Measurements from ENCODE around the gene SLX4IP. TPM values are rescaled to one million over a fixed set of nuclear protein-coding genes. Genes with fewer than 3 reads are reported as not detected.

The SLX4IP gene
- polyA plus RNA-seq, 2 of the 4 experiments (the other 2 are of a cell fraction) = 3.4 to 7.5 TPM

DNA sequence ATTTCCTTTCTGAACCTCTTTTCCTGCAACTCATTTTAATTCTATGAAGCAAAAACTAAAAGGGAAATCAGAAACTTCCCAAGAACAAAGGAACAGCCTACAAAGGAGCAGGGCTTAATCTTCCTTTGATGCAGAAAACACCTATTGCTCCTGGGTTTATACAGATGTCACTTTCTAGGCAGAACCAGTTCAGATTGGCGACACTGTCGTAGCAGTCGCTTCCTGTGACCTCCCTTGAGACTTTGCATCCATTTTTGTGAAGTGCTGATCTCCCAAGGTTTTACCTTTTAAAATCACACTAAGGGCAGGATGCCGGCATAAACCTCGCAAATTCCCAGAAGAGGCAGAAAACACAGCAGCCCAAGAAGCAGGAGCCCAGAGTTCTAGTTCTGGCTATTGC is 198.6 kb downstream of the SLX4IP start:
- ChIA-PET CTCF (interaction anchor here (1.2 to 3.0 kb wide), 3 partner anchors 38 to 656 kb away, joined by 3 to 11 read pairs (median 7); no protein-coding TSS in a partner anchor), POLR2A (no interaction called here)
- no peaks in the 10 kb centered on the region for H3K9me3 ChIP-seq
- H3K27ac ChIP-seq = no peak overlapping the region
- ATAC-seq (peak in 1 of 2 experiments; percentile 3; a peak in 2 of 6 replicates), DNase-seq (ENCODE audit: low read depth in 1 of 2, low spot score in 1 of 2) (no peak), FAIRE-seq (no peak)
- no peak overlapping the region for H3K4me2 ChIP-seq
- TF ChIP-seq, protein P1, sequence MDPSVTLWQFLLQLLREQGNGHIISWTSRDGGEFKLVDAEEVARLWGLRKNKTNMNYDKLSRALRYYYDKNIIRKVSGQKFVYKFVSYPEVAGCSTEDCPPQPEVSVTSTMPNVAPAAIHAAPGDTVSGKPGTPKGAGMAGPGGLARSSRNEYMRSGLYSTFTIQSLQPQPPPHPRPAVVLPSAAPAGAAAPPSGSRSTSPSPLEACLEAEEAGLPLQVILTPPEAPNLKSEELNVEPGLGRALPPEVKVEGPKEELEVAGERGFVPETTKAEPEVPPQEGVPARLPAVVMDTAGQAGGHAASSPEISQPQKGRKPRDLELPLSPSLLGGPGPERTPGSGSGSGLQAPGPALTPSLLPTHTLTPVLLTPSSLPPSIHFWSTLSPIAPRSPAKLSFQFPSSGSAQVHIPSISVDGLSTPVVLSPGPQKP (IDR thresholded peaks at IDR 0.05; ENCODE audit: low read depth, low read length) = no peak
- no peak for TF ChIP-seq NPAS2 (CRISPR knock-in tag; IDR thresholded peaks at IDR 0.05; ENCODE audit: borderline replicate concordance)
- TF ChIP-seq CBX8 (IDR thresholded peaks at IDR 0.05) = no peak
- no peak for TF ChIP-seq ESRRA (IDR thresholded peaks at IDR 0.05; ENCODE audit: borderline replicate concordance, low read length)
- no peak for TF ChIP-seq MYC (IDR thresholded peaks at IDR 0.05; ENCODE audit: borderline replicate concordance, low read length)
- TF ChIP-seq EHF (CRISPR knock-in tag; IDR thresholded peaks at IDR 0.05) = no peak
- no peak for TF ChIP-seq MAZ (IDR thresholded peaks at IDR 0.05; ENCODE audit: borderline replicate concordance, low read depth, low read length)
- no peak for TF ChIP-seq NR3C1 (IDR thresholded peaks at IDR 0.05)
- TF ChIP-seq FOSB (CRISPR knock-in tag; IDR thresholded peaks at IDR 0.05) = no peak
- TF ChIP-seq RCOR1 (IDR thresholded peaks at IDR 0.05; ENCODE audit: low read depth, low read length) = no peak
- TF ChIP-seq NFE2L2 (conservative IDR thresholded peaks at IDR 0.05; ENCODE audit: low read length) = no peak
- TF ChIP-seq HEYL (CRISPR knock-in tag; IDR thresholded peaks at IDR 0.05) = no peak
- TF ChIP-seq, protein P2, sequence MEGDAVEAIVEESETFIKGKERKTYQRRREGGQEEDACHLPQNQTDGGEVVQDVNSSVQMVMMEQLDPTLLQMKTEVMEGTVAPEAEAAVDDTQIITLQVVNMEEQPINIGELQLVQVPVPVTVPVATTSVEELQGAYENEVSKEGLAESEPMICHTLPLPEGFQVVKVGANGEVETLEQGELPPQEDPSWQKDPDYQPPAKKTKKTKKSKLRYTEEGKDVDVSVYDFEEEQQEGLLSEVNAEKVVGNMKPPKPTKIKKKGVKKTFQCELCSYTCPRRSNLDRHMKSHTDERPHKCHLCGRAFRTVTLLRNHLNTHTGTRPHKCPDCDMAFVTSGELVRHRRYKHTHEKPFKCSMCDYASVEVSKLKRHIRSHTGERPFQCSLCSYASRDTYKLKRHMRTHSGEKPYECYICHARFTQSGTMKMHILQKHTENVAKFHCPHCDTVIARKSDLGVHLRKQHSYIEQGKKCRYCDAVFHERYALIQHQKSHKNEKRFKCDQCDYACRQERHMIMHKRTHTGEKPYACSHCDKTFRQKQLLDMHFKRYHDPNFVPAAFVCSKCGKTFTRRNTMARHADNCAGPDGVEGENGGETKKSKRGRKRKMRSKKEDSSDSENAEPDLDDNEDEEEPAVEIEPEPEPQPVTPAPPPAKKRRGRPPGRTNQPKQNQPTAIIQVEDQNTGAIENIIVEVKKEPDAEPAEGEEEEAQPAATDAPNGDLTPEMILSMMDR (IDR thresholded peaks at IDR 0.05) = no peak
- TF ChIP-seq TFCP2L1 (CRISPR knock-in tag; IDR thresholded peaks at IDR 0.05) = no peak
- TF ChIP-seq, protein P3, sequence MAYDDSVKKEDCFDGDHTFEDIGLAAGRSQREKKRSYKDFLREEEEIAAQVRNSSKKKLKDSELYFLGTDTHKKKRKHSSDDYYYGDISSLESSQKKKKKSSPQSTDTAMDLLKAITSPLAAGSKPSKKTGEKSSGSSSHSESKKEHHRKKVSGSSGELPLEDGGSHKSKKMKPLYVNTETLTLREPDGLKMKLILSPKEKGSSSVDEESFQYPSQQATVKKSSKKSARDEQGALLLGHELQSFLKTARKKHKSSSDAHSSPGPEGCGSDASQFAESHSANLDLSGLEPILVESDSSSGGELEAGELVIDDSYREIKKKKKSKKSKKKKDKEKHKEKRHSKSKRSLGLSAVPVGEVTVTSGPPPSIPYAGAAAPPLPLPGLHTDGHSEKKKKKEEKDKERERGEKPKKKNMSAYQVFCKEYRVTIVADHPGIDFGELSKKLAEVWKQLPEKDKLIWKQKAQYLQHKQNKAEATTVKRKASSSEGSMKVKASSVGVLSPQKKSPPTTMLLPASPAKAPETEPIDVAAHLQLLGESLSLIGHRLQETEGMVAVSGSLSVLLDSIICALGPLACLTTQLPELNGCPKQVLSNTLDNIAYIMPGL (CRISPR knock-in tag; IDR thresholded peaks at IDR 0.05; ENCODE audit: borderline replicate concordance) = no peak
- TF ChIP-seq CEBPB (IDR thresholded peaks at IDR 0.05) = no peak
- no peak for TF ChIP-seq JUN (IDR thresholded peaks at IDR 0.05)
- H3K4me1 ChIP-seq = peaks cover 40% of the 10 kb centered on the region
- 95% methylated on average over 5 of the region's 5 CpGs for WGBS (ENCODE audit: missing lambda C conversion rate)
- H3K4me3 ChIP-seq = no peak overlapping the region

DNA sequence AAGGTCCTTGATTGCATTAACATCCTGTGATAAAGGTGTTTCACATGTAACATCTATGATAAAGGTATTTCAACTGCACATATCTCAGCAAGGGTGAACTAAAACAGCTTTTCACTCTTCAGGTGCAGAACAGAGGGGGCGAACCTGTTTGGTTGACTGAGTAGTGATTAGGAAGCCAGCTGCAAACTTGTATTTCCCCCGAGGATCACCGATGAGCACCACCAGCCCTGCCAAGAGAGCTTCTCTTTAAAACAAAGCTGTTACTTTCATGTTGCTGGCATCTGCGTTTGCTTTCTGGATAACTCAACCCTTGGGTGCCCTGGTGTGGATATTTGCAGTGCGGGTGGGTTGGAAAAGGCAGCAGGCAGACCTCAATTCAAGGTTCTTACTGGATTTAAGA is 199.1 kb downstream of the SLX4IP start:
- H3K4me1 ChIP-seq = peaks cover 45% of the 10 kb centered on the region
- no peak for DNase-seq (ENCODE audit: low read depth in 1 of 2, low spot score in 1 of 2)
- POLR2A ChIA-PET = no interaction called here
- H3K4me3 ChIP-seq = no peak overlapping the region
- 75% methylated on average over 5 of the region's 5 CpGs for WGBS (ENCODE audit: missing lambda C conversion rate)
- H3K9me3 ChIP-seq = no peaks in the 10 kb centered on the region
- H3K4me2 ChIP-seq = no peak overlapping the region
- FAIRE-seq = no peak
- CTCF ChIA-PET = interaction anchor here (1.2 to 4.5 kb wide), 4 partner anchors 37 to 657 kb away, joined by 3 to 19 read pairs (median 5); no protein-coding TSS in a partner anchor
- H3K27ac ChIP-seq = no peak overlapping the region; a peak in 1 of 6 replicates
- peak; percentile 2 to 13; a peak in 3 of 6 replicates for ATAC-seq
- no peak for TF ChIP-seq CEBPB (IDR thresholded peaks at IDR 0.05)
- no peak for TF ChIP-seq RARB (CRISPR knock-in tag; IDR thresholded peaks at IDR 0.05)
- TF ChIP-seq POLR2AphosphoS2 (conservative IDR thresholded peaks at IDR 0.05; ENCODE audit: low read length) = no peak
- TF ChIP-seq, protein P4, sequence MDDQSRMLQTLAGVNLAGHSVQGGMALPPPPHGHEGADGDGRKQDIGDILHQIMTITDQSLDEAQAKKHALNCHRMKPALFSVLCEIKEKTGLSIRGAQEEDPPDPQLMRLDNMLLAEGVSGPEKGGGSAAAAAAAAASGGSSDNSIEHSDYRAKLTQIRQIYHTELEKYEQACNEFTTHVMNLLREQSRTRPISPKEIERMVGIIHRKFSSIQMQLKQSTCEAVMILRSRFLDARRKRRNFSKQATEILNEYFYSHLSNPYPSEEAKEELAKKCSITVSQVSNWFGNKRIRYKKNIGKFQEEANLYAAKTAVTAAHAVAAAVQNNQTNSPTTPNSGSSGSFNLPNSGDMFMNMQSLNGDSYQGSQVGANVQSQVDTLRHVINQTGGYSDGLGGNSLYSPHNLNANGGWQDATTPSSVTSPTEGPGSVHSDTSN (IDR thresholded peaks at IDR 0.05) = no peak
- no peak for TF ChIP-seq PHF8 (IDR thresholded peaks at IDR 0.05; ENCODE audit: borderline replicate concordance, low read depth)
- TF ChIP-seq, protein P5, sequence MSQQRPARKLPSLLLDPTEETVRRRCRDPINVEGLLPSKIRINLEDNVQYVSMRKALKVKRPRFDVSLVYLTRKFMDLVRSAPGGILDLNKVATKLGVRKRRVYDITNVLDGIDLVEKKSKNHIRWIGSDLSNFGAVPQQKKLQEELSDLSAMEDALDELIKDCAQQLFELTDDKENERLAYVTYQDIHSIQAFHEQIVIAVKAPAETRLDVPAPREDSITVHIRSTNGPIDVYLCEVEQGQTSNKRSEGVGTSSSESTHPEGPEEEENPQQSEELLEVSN (IDR thresholded peaks at IDR 0.05; ENCODE audit: borderline replicate concordance, low read depth) = no peak
- no peak for TF ChIP-seq TP53 (CRISPR knock-in tag; IDR thresholded peaks at IDR 0.05)
- TF ChIP-seq, protein P6, sequence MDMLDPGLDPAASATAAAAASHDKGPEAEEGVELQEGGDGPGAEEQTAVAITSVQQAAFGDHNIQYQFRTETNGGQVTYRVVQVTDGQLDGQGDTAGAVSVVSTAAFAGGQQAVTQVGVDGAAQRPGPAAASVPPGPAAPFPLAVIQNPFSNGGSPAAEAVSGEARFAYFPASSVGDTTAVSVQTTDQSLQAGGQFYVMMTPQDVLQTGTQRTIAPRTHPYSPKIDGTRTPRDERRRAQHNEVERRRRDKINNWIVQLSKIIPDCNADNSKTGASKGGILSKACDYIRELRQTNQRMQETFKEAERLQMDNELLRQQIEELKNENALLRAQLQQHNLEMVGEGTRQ (IDR thresholded peaks at IDR 0.05) = no peak
- TF ChIP-seq, protein P7, sequence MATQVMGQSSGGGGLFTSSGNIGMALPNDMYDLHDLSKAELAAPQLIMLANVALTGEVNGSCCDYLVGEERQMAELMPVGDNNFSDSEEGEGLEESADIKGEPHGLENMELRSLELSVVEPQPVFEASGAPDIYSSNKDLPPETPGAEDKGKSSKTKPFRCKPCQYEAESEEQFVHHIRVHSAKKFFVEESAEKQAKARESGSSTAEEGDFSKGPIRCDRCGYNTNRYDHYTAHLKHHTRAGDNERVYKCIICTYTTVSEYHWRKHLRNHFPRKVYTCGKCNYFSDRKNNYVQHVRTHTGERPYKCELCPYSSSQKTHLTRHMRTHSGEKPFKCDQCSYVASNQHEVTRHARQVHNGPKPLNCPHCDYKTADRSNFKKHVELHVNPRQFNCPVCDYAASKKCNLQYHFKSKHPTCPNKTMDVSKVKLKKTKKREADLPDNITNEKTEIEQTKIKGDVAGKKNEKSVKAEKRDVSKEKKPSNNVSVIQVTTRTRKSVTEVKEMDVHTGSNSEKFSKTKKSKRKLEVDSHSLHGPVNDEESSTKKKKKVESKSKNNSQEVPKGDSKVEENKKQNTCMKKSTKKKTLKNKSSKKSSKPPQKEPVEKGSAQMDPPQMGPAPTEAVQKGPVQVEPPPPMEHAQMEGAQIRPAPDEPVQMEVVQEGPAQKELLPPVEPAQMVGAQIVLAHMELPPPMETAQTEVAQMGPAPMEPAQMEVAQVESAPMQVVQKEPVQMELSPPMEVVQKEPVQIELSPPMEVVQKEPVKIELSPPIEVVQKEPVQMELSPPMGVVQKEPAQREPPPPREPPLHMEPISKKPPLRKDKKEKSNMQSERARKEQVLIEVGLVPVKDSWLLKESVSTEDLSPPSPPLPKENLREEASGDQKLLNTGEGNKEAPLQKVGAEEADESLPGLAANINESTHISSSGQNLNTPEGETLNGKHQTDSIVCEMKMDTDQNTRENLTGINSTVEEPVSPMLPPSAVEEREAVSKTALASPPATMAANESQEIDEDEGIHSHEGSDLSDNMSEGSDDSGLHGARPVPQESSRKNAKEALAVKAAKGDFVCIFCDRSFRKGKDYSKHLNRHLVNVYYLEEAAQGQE (IDR thresholded peaks at IDR 0.05) = no peak
- TF ChIP-seq MAZ (IDR thresholded peaks at IDR 0.05; ENCODE audit: borderline replicate concordance, low read depth, low read length) = no peak
- TF ChIP-seq ZC3H11A (IDR thresholded peaks at IDR 0.05) = no peak
